ENCODE measurements around the gene OR52E4. TPM values are rescaled to one million over a fixed set of nuclear protein-coding genes. Genes with fewer than 3 reads are reported as not detected.

OR52E4 gene
- total RNA-seq = not detected
- polyA plus RNA-seq = not detected
- total RNA-seq = 0 reads per million in 6 experiments

- H3K4me3 Mint-ChIP-seq = no peak within 1 kb of the TSS
- DNase-seq (no peak), ATAC-seq (no peak)
- no peaks in the 10 kb centered on the region for H3K9me3 Mint-ChIP-seq
- peaks cover 3 to 24% (median 10%) of the 10 kb centered on the region in 5 donors for H3K27me3 Mint-ChIP-seq
- H3K36me3 Mint-ChIP-seq = no peaks in the 10 kb centered on the region
- no peaks in the 10 kb centered on the region for H3K4me1 Mint-ChIP-seq
- H3K27ac Mint-ChIP-seq = no peak within 1 kb of the TSS
- POLR2A ChIA-PET = no interaction called here
Measured at GRCh38 chr11:5880329-5880728, at the start of gene OR52E4. Gene OR52E4 (plus strand): TSS chr11:5880629. CDS start chr11:5884293, 3,664 bp downstream.

GRCh38 chr11:5831196-5831829 is 49.1 kb upstream of the OR52E4 start:
- no peak overlapping the region for H3K27ac Mint-ChIP-seq
- peaks cover 0 to 7% (median 0%) of the 10 kb centered on the region in 9 donors for H3K9me3 Mint-ChIP-seq
- H3K4me1 Mint-ChIP-seq = no peaks in the 10 kb centered on the region
- H3K27me3 Mint-ChIP-seq = peaks cover 0 to 9% (median 9%) of the 10 kb centered on the region in 5 donors
- DNase-seq = no peak
- POLR2A ChIA-PET = no interaction called here
- no peak overlapping the region for H3K4me3 Mint-ChIP-seq
- no peak for ATAC-seq
- H3K36me3 Mint-ChIP-seq = no peaks in the 10 kb centered on the region

GRCh38 chr11:5833446-5833845 is 47.0 kb upstream of the OR52E4 start:
- no peak overlapping the region for H3K4me3 Mint-ChIP-seq
- no peak overlapping the region for H3K27ac Mint-ChIP-seq
- DNase-seq = no peak
- POLR2A ChIA-PET = no interaction called here
- peaks cover 0 to 12% (median 0%) of the 10 kb centered on the region in 9 donors for H3K9me3 Mint-ChIP-seq
- H3K36me3 Mint-ChIP-seq = peaks cover 0 to 2% (median 0%) of the 10 kb centered on the region in 3 donors
- H3K27me3 Mint-ChIP-seq = peaks cover 11 to 20% (median 11%) of the 10 kb centered on the region in 5 donors
- no peak for ATAC-seq
- H3K4me1 Mint-ChIP-seq = no peaks in the 10 kb centered on the region

- H3K4me1 Mint-ChIP-seq = no peaks in the 10 kb centered on the region
- POLR2A ChIA-PET = no interaction called here
- H3K27me3 Mint-ChIP-seq = peaks cover 15 to 37% (median 24%) of the 10 kb centered on the region in 5 donors
- no peak for ATAC-seq
- no peak for DNase-seq
- H3K9me3 Mint-ChIP-seq = peaks cover 0 to 13% (median 0%) of the 10 kb centered on the region in 9 donors
- H3K4me3 Mint-ChIP-seq = no peak overlapping the region
- H3K36me3 Mint-ChIP-seq = peaks cover 0 to 5% (median 0%) of the 10 kb centered on the region in 3 donors
- no peak overlapping the region for H3K27ac Mint-ChIP-seq
Measured at GRCh38 chr11:5837695-5838094, 42.7 kb upstream of the OR52E4 start.

GRCh38 chr11:5841797-5842196 is 38.6 kb upstream of the OR52E4 start, which contains the start of gene OR52E6:
Gene OR52E6 (minus strand): TSS chr11:5841897. CDS start chr11:5841897, 0 bp downstream.
- Mint-ChIP-seq H3K27ac (no peak within 1 kb of the TSS), H3K4me3 (no peak within 1 kb of the TSS), H3K9me3 (peaks cover 0 to 13% (median 0%) of the 10 kb centered on the region in 9 donors), H3K4me1 (no peaks in the 10 kb centered on the region), H3K27me3 (peaks cover 12 to 37% (median 23%) of the 10 kb centered on the region in 5 donors), H3K36me3 (peaks cover 0 to 5% (median 0%) of the 10 kb centered on the region in 3 donors)
- ATAC-seq (no peak), DNase-seq (no peak)
- POLR2A ChIA-PET = no interaction called here

- Mint-ChIP-seq H3K27ac (no peak overlapping the region), H3K9me3 (peaks cover 0 to under 1% (median 0%) of the 10 kb centered on the region in 9 donors), H3K4me1 (no peaks in the 10 kb centered on the region), H3K4me3 (no peak overlapping the region), H3K36me3 (no peaks in the 10 kb centered on the region), H3K27me3 (peaks cover 0 to 4% (median 3%) of the 10 kb centered on the region in 5 donors)
- ATAC-seq = no peak
- no peak for DNase-seq
- POLR2A ChIA-PET = no interaction called here
Measured at GRCh38 chr11:5846701-5847100, 33.7 kb upstream of the OR52E4 start.

- Mint-ChIP-seq H3K36me3 (peaks cover 0 to under 1% (median 0%) of the 10 kb centered on the region in 3 donors), H3K9me3 (peaks cover 0 to 3% (median 0%) of the 10 kb centered on the region in 9 donors), H3K27ac (no peak overlapping the region), H3K27me3 (peaks cover 2 to 7% (median 3%) of the 10 kb centered on the region in 5 donors), H3K4me3 (no peak overlapping the region), H3K4me1 (no peaks in the 10 kb centered on the region)
- DNase-seq = no peak
- POLR2A ChIA-PET = no interaction called here
- ATAC-seq = no peak
Measured at GRCh38 chr11:5847711-5848110, 32.7 kb upstream of the OR52E4 start.

GRCh38 chr11:5851002-5851401 is 29.4 kb upstream of the OR52E4 start:
- Mint-ChIP-seq H3K4me3 (no peak overlapping the region), H3K27me3 (peaks cover 13 to 31% (median 23%) of the 10 kb centered on the region in 5 donors), H3K9me3 (peaks cover 0 to 9% (median 4%) of the 10 kb centered on the region in 9 donors), H3K36me3 (peaks cover 0 to 6% (median 0%) of the 10 kb centered on the region in 3 donors), H3K27ac (no peak overlapping the region), H3K4me1 (no peaks in the 10 kb centered on the region)
- ATAC-seq (no peak), DNase-seq (no peak)
- POLR2A ChIA-PET = no interaction called here

- no peak within 1 kb of the TSS for H3K27ac Mint-ChIP-seq
- no peak within 1 kb of the TSS for H3K4me3 Mint-ChIP-seq
- DNase-seq = no peak
- POLR2A ChIA-PET = no interaction called here
- H3K27me3 Mint-ChIP-seq = peaks cover 14 to 41% (median 21%) of the 10 kb centered on the region in 5 donors
- H3K4me1 Mint-ChIP-seq = no peaks in the 10 kb centered on the region
- peaks cover 0 to 8% (median 4%) of the 10 kb centered on the region in 9 donors for H3K9me3 Mint-ChIP-seq
- no peak for ATAC-seq
- H3K36me3 Mint-ChIP-seq = peaks cover 0 to 6% (median 0%) of the 10 kb centered on the region in 3 donors
Measured at GRCh38 chr11:5857590-5857989, 22.8 kb upstream of the OR52E4 start, which contains the start of gene OR52E8. Gene OR52E8 (minus strand): TSS chr11:5857690. CDS start chr11:5857690, 0 bp downstream.

GRCh38 chr11:5865826-5866225 is 14.6 kb upstream of the OR52E4 start:
- Mint-ChIP-seq H3K4me3 (no peak overlapping the region), H3K9me3 (peaks cover 0 to 21% (median 5%) of the 10 kb centered on the region in 9 donors), H3K27ac (no peak overlapping the region), H3K27me3 (peaks cover 6 to 40% (median 15%) of the 10 kb centered on the region in 5 donors), H3K4me1 (no peaks in the 10 kb centered on the region), H3K36me3 (peaks cover 0 to 5% (median 2%) of the 10 kb centered on the region in 3 donors)
- no peak for ATAC-seq
- POLR2A ChIA-PET = no interaction called here
- no peak for DNase-seq

GRCh38 chr11:5878564-5878963 is 1.9 kb upstream of the OR52E4 start:
- POLR2A ChIA-PET = no interaction called here
- Mint-ChIP-seq H3K27ac (no peak overlapping the region), H3K27me3 (peaks cover 0 to 21% (median 5%) of the 10 kb centered on the region in 5 donors), H3K9me3 (peaks cover 0 to 8% (median 0%) of the 10 kb centered on the region in 9 donors), H3K4me3 (no peak overlapping the region), H3K36me3 (peaks cover 0 to 5% (median 0%) of the 10 kb centered on the region in 3 donors), H3K4me1 (no peaks in the 10 kb centered on the region)
- ATAC-seq (no peak), DNase-seq (no peak)

- Mint-ChIP-seq H3K9me3 (no peaks in the 10 kb centered on the region), H3K27ac (no peak overlapping the region)
Measured at GRCh38 chr11:5881756-5882155, 1.3 kb downstream of the OR52E4 start.

GRCh38 chr11:5887172-5887571 is 6.7 kb downstream of the OR52E4 start:
- no peak for DNase-seq
- no peak for ATAC-seq
- H3K27me3 Mint-ChIP-seq = peaks cover 5 to 47% (median 13%) of the 10 kb centered on the region in 5 donors
- H3K27ac Mint-ChIP-seq = no peak overlapping the region
- H3K36me3 Mint-ChIP-seq = no peaks in the 10 kb centered on the region
- no peaks in the 10 kb centered on the region for H3K4me1 Mint-ChIP-seq
- POLR2A ChIA-PET = no interaction called here
- no peak overlapping the region for H3K4me3 Mint-ChIP-seq
- H3K9me3 Mint-ChIP-seq = no peaks in the 10 kb centered on the region

More at GRCh38 chr11:5881756-5882155, 1.3 kb downstream of the OR52E4 start:
- POLR2A ChIA-PET = no interaction called here
- H3K36me3 Mint-ChIP-seq = no peaks in the 10 kb centered on the region
- H3K4me3 Mint-ChIP-seq = no peak overlapping the region
- ATAC-seq (no peak), DNase-seq (no peak)
- no peaks in the 10 kb centered on the region for H3K4me1 Mint-ChIP-seq
- peaks cover 3 to 32% (median 10%) of the 10 kb centered on the region in 5 donors for H3K27me3 Mint-ChIP-seq

All from naive thymus-derived CD8-positive, alpha-beta T cell (primary cell).